Endothelial cell of umbilical vein (primary cell): ENCODE measurements around the gene INPP5A. TPM values are rescaled to one million over a fixed set of nuclear protein-coding genes. Genes with fewer than 3 reads are reported as not detected.

Experiments used
- BruUV-seq: library from RNA; stranded (reverse); fragments of 400-500 nt; replicated peaks from 2 replicates; lab custom pipeline; 2021; lab: Mats Ljungman, UMichigan
- CTCF ChIA-PET: fragments of 300-600, 350-600 bp; sonication (Branson Sonifier 250); formaldehyde crosslinking; loops from one replicate; lab custom pipeline; 2021; ENCODE audit warnings: antibody characterized with exemption, inconsistent platforms; lab: Charles Lee
- POLR2A ChIA-PET: fragments of 300-600, 350-600 bp; sonication (Branson Sonifier 250); formaldehyde crosslinking; loops from one replicate; lab custom pipeline; 2021; ENCODE audit warnings: antibody characterized with exemption, inconsistent platforms; lab: Charles Lee
- DNase-seq: peaks from one replicate; pipeline ENCODE4 v3.0.0-alpha.2; 2011; ENCODE audit warnings: low read depth, low spot score
- FAIRE-seq: peaks from 2 replicates; lab custom pipeline; 2011; peaks lifted over from hg19 to GRCh38; lab: Jason Lieb, UNC
- H2AFZ ChIP-seq: 2 replicates; pipeline ENCODE4 v1.6.0; 2012; ENCODE audit warnings: low read depth, low read length, control low read depth, inconsistent platforms
- H3K27ac ChIP-seq: 2 replicates; pipeline ENCODE4 v1.5.1; 2011; ENCODE audit warnings: low read depth, mild to moderate bottlenecking, control low read depth, low read length, moderate library complexity; ENCODE audit not compliant: insufficient read depth
- H3K27me3 ChIP-seq, 2 experiments: 2 replicates each; pipeline versions ENCODE4 v1.6.0 to v1.6.1; 2011; ENCODE audit warnings: low read length in 2 of 2, mixed read lengths in 1 of 2; ENCODE audit not compliant: control insufficient read depth in 2 of 2, insufficient read depth in 2 of 2
- H3K36me3 ChIP-seq, 2 experiments: 2 replicates in 1 of 2; 3 replicates in 1 of 2; pipeline ENCODE4 v1.5.1; 2011; ENCODE audit warnings: low read length in 2 of 2, mild to moderate bottlenecking in 1 of 2, moderate library complexity in 1 of 2; ENCODE audit not compliant: control insufficient read depth in 2 of 2, insufficient read depth in 2 of 2; ENCODE audit errors: extremely low read depth in 1 of 2
- H3K4me1 ChIP-seq: 3 replicates; pipeline ENCODE4 v1.5.1; 2011; ENCODE audit warnings: mild to moderate bottlenecking, low read length; ENCODE audit not compliant: control insufficient read depth, insufficient read depth; ENCODE audit errors: extremely low read depth
- H3K4me2 ChIP-seq: 2 replicates; pipeline ENCODE4 v1.6.1; 2011; ENCODE audit warnings: low read length, control low read depth, mixed read lengths; ENCODE audit not compliant: insufficient read depth
- H3K4me3 ChIP-seq, 3 experiments: fragments of 200-600 bp in 1 of 3; sonication (generic), shearing (Covaris generic) in 1 of 3; replicated peaks in 1 of 3; 2 replicates each; pipeline ENCODE4 v1.5.1; 2011 to 2016; ENCODE audit warnings: control low read depth in 3 of 3, low read length in 3 of 3, mild to moderate bottlenecking in 2 of 3, inconsistent platforms in 1 of 3, low read depth in 1 of 3, moderate library complexity in 1 of 3; ENCODE audit not compliant: insufficient read depth in 1 of 3
- H3K79me2 ChIP-seq: 2 replicates; pipeline ENCODE4 v1.6.0; 2012; ENCODE audit warnings: low read length, inconsistent platforms; ENCODE audit not compliant: control insufficient read depth, insufficient read depth
- H3K9ac ChIP-seq: replicated peaks from 2 replicates; pipeline ENCODE3; 2011; ENCODE audit warnings: low read length, control low read depth; ENCODE audit not compliant: insufficient read depth; ENCODE audit errors: extremely low read depth
- H3K9me1 ChIP-seq: replicated peaks from 3 replicates; pipeline ENCODE4 v1.6.0; 2011; ENCODE audit warnings: mild to moderate bottlenecking, low read length; ENCODE audit not compliant: control insufficient read depth, insufficient read depth; ENCODE audit errors: extremely low read depth
- H3K9me3 ChIP-seq: replicated peaks from 2 replicates; pipeline ENCODE4 v1.5.1; 2012; ENCODE audit warnings: low read length, inconsistent platforms; ENCODE audit not compliant: control insufficient read depth, insufficient read depth
- H4K20me1 ChIP-seq: replicated peaks from 2 replicates; pipeline ENCODE3; 2011; ENCODE audit warnings: mild to moderate bottlenecking, low read length; ENCODE audit not compliant: control insufficient read depth, insufficient read depth; ENCODE audit errors: extremely low read depth
- EZH2 ChIP-seq: IDR thresholded peaks from 2 replicates; pipeline ENCODE4 v1.6.1; 2012; ENCODE audit warnings: borderline replicate concordance, low read depth, mild to moderate bottlenecking, moderate library complexity, low read length, inconsistent platforms; ENCODE audit not compliant: severe bottlenecking
- FOS ChIP-seq: IDR thresholded peaks from 2 replicates; pipeline ENCODE4 v1.6.1; 2011; ENCODE audit warnings: mild to moderate bottlenecking, low read length, moderate library complexity, borderline replicate concordance; ENCODE audit not compliant: insufficient read depth
- GATA2 ChIP-seq: IDR thresholded peaks from 2 replicates; pipeline ENCODE4 v1.7.0; 2011; ENCODE audit warnings: low read depth, mild to moderate bottlenecking, moderate library complexity, mixed read lengths, low read length; ENCODE audit not compliant: insufficient read length, insufficient read depth
- JUN ChIP-seq: IDR thresholded peaks from 2 replicates; pipeline ENCODE4 v1.6.1; 2011; ENCODE audit warnings: borderline replicate concordance, low read depth; ENCODE audit not compliant: insufficient read length, insufficient read depth
- MYC ChIP-seq: IDR thresholded peaks from one replicate; pipeline ENCODE4 v1.6.1; 2011; ENCODE audit warnings: mild to moderate bottlenecking, low read depth, low read length
- POLR2A ChIP-seq: IDR thresholded peaks from 2 replicates; pipeline ENCODE4 v1.6.1; 2012; ENCODE audit warnings: low read depth, mild to moderate bottlenecking, control low read depth, low read length
- POLR2AphosphoS5 ChIP-seq: IDR thresholded peaks from 2 replicates; pipeline ENCODE4 v1.6.1; 2012; ENCODE audit warnings: low read depth, mild to moderate bottlenecking, control low read depth, low read length, moderate library complexity; ENCODE audit not compliant: insufficient read depth
- dilution Hi-C: fragments of 300-500 bp; cut with MboI; formaldehyde crosslinking; loops from one replicate; pipeline ENCODE4 v1.15.0; 2019; ENCODE audit warnings: low sequenced_read_pairs; ENCODE audit not compliant: extremely low pct_ligation_motif_present
- intact Hi-C: fragments of 100-400 bp; cut with micrococcal nuclease; formaldehyde crosslinking; loops from one replicate; pipeline ENCODE4 v1.10.0; 2022
- polyA plus RNA-seq, 4 experiments: library from polyadenylated mRNA; depleted of rRNA in 3 of 4; stranded (reverse) in 3 of 4; unstranded in 1 of 4; fragments of >200 nt; gene quantifications; 2 replicates each; pipeline versions ENCODE4 v1.2.1 to v1.2.3, GENCODE V29; 2011 to 2012; ENCODE audit warnings: missing spikeins in 1 of 4
- total RNA-seq: library from RNA; stranded (reverse); gene quantifications from 2 replicates; pipeline ENCODE4 v1.2.3, GENCODE V29; 2021
- TF ChIP-seq, protein P1 (sequence below): IDR thresholded peaks from 2 replicates; pipeline ENCODE4 v1.6.1; 2011; ENCODE audit not compliant: insufficient read depth, insufficient read length
- TF ChIP-seq, protein P2 (sequence below), 2 donors: IDR thresholded peaks; 1 replicate in 1 of 2; 2 replicates in 1 of 2; pipeline ENCODE4 v1.5.1; 2011; ENCODE audit warnings: low read length in 2 of 2, mild to moderate bottlenecking in 2 of 2, moderate library complexity in 2 of 2, control low read depth in 1 of 2, inconsistent platforms in 1 of 2, low read depth in 1 of 2; ENCODE audit not compliant: insufficient read depth in 1 of 2; ENCODE audit errors: extremely low read depth in 1 of 2

INPP5A gene
- total and polyA plus RNA-seq, 2 donors (not counting 3 experiments of a cell fraction or from before 2014, with no cell fraction given), result 22.9 to 33.2 TPM

DNA sequence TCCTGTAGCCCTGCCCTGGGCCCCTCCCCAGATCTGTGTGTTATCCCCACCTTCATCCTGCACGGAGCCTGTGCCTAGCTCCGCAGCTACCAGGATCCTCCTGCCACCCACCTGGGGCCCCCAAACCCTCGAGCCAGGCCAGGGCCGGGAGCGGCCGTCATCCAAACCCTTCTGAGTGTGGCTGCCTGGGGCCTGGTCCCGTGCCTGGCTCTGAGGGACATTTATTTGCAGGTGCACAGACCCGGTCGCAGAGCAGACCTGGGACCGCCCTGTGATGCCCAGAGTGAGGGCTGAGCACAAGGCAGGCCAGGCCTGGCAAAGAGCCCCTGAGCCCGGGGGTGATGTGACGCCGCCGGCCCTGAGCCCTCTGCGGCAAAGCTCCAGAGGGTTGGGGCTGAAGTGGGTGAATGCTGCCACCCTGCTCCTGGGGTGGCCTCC is 27.4 kb upstream of the INPP5A start:
- no peak for FAIRE-seq
- H3K9ac ChIP-seq, result no peak overlapping the region
- POLR2A ChIA-PET, result no interaction called here

DNA sequence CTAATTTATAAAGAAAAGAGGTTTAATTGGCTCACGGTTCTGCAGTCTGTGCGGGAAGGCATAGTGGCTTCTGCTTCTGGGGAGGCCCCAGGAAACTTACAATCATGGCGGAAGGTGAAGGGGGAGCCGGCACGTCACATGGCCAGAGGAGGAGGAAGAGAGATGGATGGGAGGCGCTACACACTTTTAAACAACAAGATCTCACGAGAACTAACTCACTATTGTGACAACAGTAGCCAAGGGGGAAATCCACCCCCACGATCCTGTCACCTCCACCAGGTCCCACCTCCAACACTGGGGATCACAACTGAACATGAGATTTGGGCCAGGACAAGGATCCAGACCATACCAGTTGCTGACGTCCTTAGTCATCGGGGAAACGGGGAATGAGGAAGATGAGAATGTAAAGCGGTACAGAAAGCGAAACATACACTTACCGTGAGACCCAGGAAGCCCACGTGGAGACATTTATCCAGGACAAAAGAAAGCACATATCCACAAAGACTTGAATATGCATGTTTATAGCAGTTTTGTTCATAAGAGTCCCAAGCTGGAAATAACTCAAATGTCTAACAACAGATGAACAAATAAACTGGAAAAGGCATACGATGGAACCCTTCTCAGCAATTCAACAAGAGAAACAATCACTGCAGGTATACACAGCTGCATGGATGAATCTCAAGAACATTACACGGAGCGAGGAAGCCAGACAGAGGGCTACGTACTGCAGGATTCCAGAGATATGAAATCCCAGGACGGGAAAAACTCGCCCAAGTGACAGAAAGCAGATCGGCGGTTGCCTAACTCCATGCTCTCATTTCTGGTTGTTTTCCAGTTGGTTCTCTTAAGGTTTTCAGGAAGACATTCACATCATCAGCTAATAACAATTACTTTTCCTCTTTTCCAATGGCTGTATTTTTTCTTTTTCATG is 26.2 kb upstream of the INPP5A start:
- no peak overlapping the region for H3K9ac ChIP-seq
- H3K4me3 ChIP-seq, result no peak overlapping the region
- no peaks in the 10 kb centered on the region for H3K36me3 ChIP-seq
- intact Hi-C loops, result no loop called here
- BruUV-seq, result no TSS peak
- H3K9me1 ChIP-seq, result no peaks in the 10 kb centered on the region
- no peaks in the 10 kb centered on the region for H3K79me2 ChIP-seq
- dilution Hi-C loops, result no loop called here
- ChIA-PET CTCF (no interaction called here), POLR2A (no interaction called here)
- no peaks in the 10 kb centered on the region for H3K4me1 ChIP-seq
- H3K27ac ChIP-seq, result no peak overlapping the region
- H4K20me1 ChIP-seq, result no peaks in the 10 kb centered on the region
- no peaks in the 10 kb centered on the region for H3K9me3 ChIP-seq
- TF ChIP-seq GATA2, result no peak
- TF ChIP-seq POLR2AphosphoS5, result no peak
- TF ChIP-seq MYC, result no peak
- no peak for TF ChIP-seq EZH2
- no peak for TF ChIP-seq JUN
- TF ChIP-seq, protein P1, sequence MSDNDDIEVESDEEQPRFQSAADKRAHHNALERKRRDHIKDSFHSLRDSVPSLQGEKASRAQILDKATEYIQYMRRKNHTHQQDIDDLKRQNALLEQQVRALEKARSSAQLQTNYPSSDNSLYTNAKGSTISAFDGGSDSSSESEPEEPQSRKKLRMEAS, result no peak
- no peak for TF ChIP-seq FOS
- no peak for TF ChIP-seq POLR2A
- TF ChIP-seq, protein P2, sequence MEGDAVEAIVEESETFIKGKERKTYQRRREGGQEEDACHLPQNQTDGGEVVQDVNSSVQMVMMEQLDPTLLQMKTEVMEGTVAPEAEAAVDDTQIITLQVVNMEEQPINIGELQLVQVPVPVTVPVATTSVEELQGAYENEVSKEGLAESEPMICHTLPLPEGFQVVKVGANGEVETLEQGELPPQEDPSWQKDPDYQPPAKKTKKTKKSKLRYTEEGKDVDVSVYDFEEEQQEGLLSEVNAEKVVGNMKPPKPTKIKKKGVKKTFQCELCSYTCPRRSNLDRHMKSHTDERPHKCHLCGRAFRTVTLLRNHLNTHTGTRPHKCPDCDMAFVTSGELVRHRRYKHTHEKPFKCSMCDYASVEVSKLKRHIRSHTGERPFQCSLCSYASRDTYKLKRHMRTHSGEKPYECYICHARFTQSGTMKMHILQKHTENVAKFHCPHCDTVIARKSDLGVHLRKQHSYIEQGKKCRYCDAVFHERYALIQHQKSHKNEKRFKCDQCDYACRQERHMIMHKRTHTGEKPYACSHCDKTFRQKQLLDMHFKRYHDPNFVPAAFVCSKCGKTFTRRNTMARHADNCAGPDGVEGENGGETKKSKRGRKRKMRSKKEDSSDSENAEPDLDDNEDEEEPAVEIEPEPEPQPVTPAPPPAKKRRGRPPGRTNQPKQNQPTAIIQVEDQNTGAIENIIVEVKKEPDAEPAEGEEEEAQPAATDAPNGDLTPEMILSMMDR (IDR thresholded peaks at IDR 0.05; ENCODE audit: extremely low read depth in 1 of 2, insufficient read depth in 1 of 2, low read depth in 1 of 2, low read length in 2 of 2), result no peak
- H3K27me3 ChIP-seq, result no peaks in the 10 kb centered on the region
- H2AFZ ChIP-seq, result no peak overlapping the region
- FAIRE-seq (no peak), DNase-seq (no peak)
- no peak overlapping the region for H3K4me2 ChIP-seq

More for the DNA sequence above, 27.4 kb upstream of the INPP5A start:
- Histone ChIP-seq H3K27ac (no peak overlapping the region), H3K9me1 (no peaks in the 10 kb centered on the region), H3K4me3 (no peak overlapping the region), H3K36me3 (no peaks in the 10 kb centered on the region), H3K27me3 (no peaks in the 10 kb centered on the region), H3K4me2 (no peak overlapping the region), H2AFZ (no peak overlapping the region), H3K79me2 (no peaks in the 10 kb centered on the region), H3K9me3 (no peaks in the 10 kb centered on the region), H3K4me1 (no peaks in the 10 kb centered on the region), H4K20me1 (no peaks in the 10 kb centered on the region)
- intact Hi-C loops (no loop called here), dilution Hi-C loops (no loop called here)
- DNase-seq, result no peak
- TF ChIP-seq GATA2 (no peak), POLR2AphosphoS5 (no peak), JUN (no peak), FOS (no peak), MYC (no peak)
- no TSS peak for BruUV-seq
- CTCF ChIA-PET, result no interaction called here
